DND-41 (cell line): ENCODE measurements around the gene ARHGAP25.

Source experiments
- ATAC-seq: fragments of 200-7000 bp; cut with Tn5 transposase; 3 replicates; pipeline ENCODE4 v1.9.1; 2021; ENCODE audit warnings: low read depth; ENCODE audit not compliant: insufficient read depth
- DNase-seq: peaks from one replicate; pipeline ENCODE4 v3.0.0-alpha.2; 2020
- H2AFZ ChIP-seq: 2 replicates; pipeline ENCODE4 v1.6.0; 2012; ENCODE audit warnings: low read depth, low read length
- H3K27ac ChIP-seq: 2 replicates; pipeline ENCODE4 v1.5.1; 2012; ENCODE audit warnings: low read length, inconsistent platforms
- H3K27me3 ChIP-seq: fragments of 200-600 bp; sonication (generic); 2 replicates; pipeline ENCODE4 v1.6.0; 2012; ENCODE audit warnings: low read length, mild to moderate bottlenecking, inconsistent platforms; ENCODE audit not compliant: insufficient read depth, poor library complexity
- H3K36me3 ChIP-seq: 2 replicates; pipeline ENCODE4 v1.5.1; 2012; ENCODE audit warnings: low read length, inconsistent platforms; ENCODE audit not compliant: insufficient read depth
- H3K4me1 ChIP-seq: 2 replicates; pipeline ENCODE4 v1.5.1; 2012; ENCODE audit warnings: mild to moderate bottlenecking, low read length; ENCODE audit not compliant: insufficient read depth
- H3K4me2 ChIP-seq: 2 replicates; pipeline ENCODE4 v1.6.0; 2012; ENCODE audit warnings: mild to moderate bottlenecking, moderate library complexity, low read length, inconsistent platforms; ENCODE audit not compliant: insufficient read depth
- H3K4me3 ChIP-seq, 2 experiments: fragments of 200-600 bp in 1 of 2; shearing (Covaris generic) in 1 of 2; 2 replicates each; pipeline ENCODE4 v1.5.1; 2012 to 2016; ENCODE audit warnings: inconsistent platforms in 2 of 2, low read length in 2 of 2, mild to moderate bottlenecking in 2 of 2, low read depth in 1 of 2, moderate library complexity in 1 of 2
- H3K79me2 ChIP-seq: 2 replicates; pipeline ENCODE4 v1.6.0; 2012; ENCODE audit warnings: low read length, inconsistent platforms; ENCODE audit not compliant: insufficient read depth
- H3K9ac ChIP-seq: 2 replicates; pipeline ENCODE4 v1.6.0; 2012; ENCODE audit warnings: low read depth, mild to moderate bottlenecking, inconsistent platforms, low read length, moderate library complexity
- H3K9me3 ChIP-seq: 2 replicates; pipeline ENCODE4 v1.5.1; 2012; ENCODE audit warnings: low read length, moderate library complexity, mild to moderate bottlenecking, inconsistent platforms; ENCODE audit not compliant: insufficient read depth, severe bottlenecking
- H4K20me1 ChIP-seq: 2 replicates; pipeline ENCODE4 v1.6.0; 2012; ENCODE audit warnings: low read length; ENCODE audit not compliant: insufficient read depth
- CTCF ChIP-seq: IDR thresholded peaks from 2 replicates; pipeline ENCODE4 v1.5.1; 2012; ENCODE audit warnings: borderline replicate concordance, low read length, moderate library complexity, mild to moderate bottlenecking; ENCODE audit not compliant: poor library complexity, severe bottlenecking; ENCODE audit errors: extremely low read depth
- EZH2 ChIP-seq: IDR thresholded peaks from 3 replicates; pipeline ENCODE4 v1.6.1; 2012; ENCODE audit warnings: borderline replicate concordance, low read depth, mild to moderate bottlenecking, moderate library complexity, low read length, inconsistent platforms; ENCODE audit not compliant: severe bottlenecking

The ARHGAP25 gene

GRCh38 chr2:68829749-68830148, 95.1 kb downstream of the ARHGAP25 start:
- peak; percentile 62 for DNase-seq
- H3K36me3 ChIP-seq: peaks cover 12% of the 10 kb centered on the region
- H3K4me2 ChIP-seq: peak overlapping the region; percentile 52
- no peaks in the 10 kb centered on the region for H3K27me3 ChIP-seq
- peak overlapping the region; percentile 54 for H3K9ac ChIP-seq
- H3K79me2 ChIP-seq: no peaks in the 10 kb centered on the region
- no peak overlapping the region for H2AFZ ChIP-seq
- H4K20me1 ChIP-seq: no peaks in the 10 kb centered on the region
- ATAC-seq: peak; percentile 49
- H3K4me3 ChIP-seq: peak overlapping the region in 1 of 2 experiments; percentile 15; a peak in 1 of 4 replicates
- TF ChIP-seq EZH2: no peak
- TF ChIP-seq CTCF: no peak
- peaks cover 73% of the 10 kb centered on the region for H3K4me1 ChIP-seq
- no peaks in the 10 kb centered on the region for H3K9me3 ChIP-seq
- H3K27ac ChIP-seq: peak overlapping the region; percentile 95

- Histone ChIP-seq H2AFZ (peak overlapping the region; percentile 23), H4K20me1 (no peaks in the 10 kb centered on the region), H3K4me2 (no peak overlapping the region), H3K4me1 (peaks cover 81% of the 10 kb centered on the region), H3K79me2 (no peaks in the 10 kb centered on the region), H3K27me3 (no peaks in the 10 kb centered on the region), H3K9me3 (no peaks in the 10 kb centered on the region), H3K27ac (peak overlapping the region; percentile 95), H3K9ac (peak overlapping the region; percentile 54), H3K4me3 (no peak overlapping the region), H3K36me3 (no peaks in the 10 kb centered on the region)
- no peak for ATAC-seq
- DNase-seq: peak; percentile 46
- no peak for TF ChIP-seq CTCF
- TF ChIP-seq EZH2: no peak
Observed at GRCh38 chr2:68831686-68832232, 97.1 kb downstream of the ARHGAP25 start.

GRCh38 chr2:68832233-68832869, 97.7 kb downstream of the ARHGAP25 start:
- H2AFZ ChIP-seq: peak overlapping the region; percentile 23
- H3K27ac ChIP-seq: peak overlapping the region; percentile 95
- H3K4me3 ChIP-seq: no peak overlapping the region

More at GRCh38 chr2:68832233-68832869, 97.7 kb downstream of the ARHGAP25 start:
- Histone ChIP-seq H4K20me1 (no peaks in the 10 kb centered on the region), H3K27me3 (no peaks in the 10 kb centered on the region), H3K9ac (peak overlapping the region; percentile 54), H3K4me2 (no peak overlapping the region), H3K36me3 (no peaks in the 10 kb centered on the region), H3K9me3 (no peaks in the 10 kb centered on the region), H3K79me2 (no peaks in the 10 kb centered on the region), H3K4me1 (peaks cover 76% of the 10 kb centered on the region)
- TF ChIP-seq EZH2 (no peak), CTCF (no peak)
- ATAC-seq (no peak), DNase-seq (no peak)
